ENCODE data around the gene ABCB10. TPM values are rescaled to one million over a fixed set of nuclear protein-coding genes. Genes with fewer than 3 reads are reported as not detected.

ABCB10 gene
- total RNA-seq, 2 experiments from 2014 or later, result 16.4 to 27.2 TPM

GRCh38 chr1:229603371-229604005 lies 45.0 kb upstream of the ABCB10 start:
- no peak overlapping the region for H2AFZ ChIP-seq (ENCODE audit: low read length)
- intact Hi-C loops (cut with micrococcal nuclease; ENCODE audit: unreplicated experiment), result no loop called here
- H3K9me2 ChIP-seq (ENCODE audit: insufficient read depth, low read length), result no peaks in the 10 kb centered on the region
- POLR2A ChIA-PET, result no interaction called here
- H4K20me1 ChIP-seq (ENCODE audit: insufficient read depth, low read length), result no peaks in the 10 kb centered on the region
- no TSS peak for BruUV-seq (replicated peaks)
- no peak overlapping the region for H3K4me2 ChIP-seq (ENCODE audit: low read length)
- H3K9me3 ChIP-seq (ENCODE audit: low read length), result no peaks in the 10 kb centered on the region
- CTCF ChIA-PET (ENCODE audit: unreplicated experiment), result no interaction called here
- no peak overlapping the region for H3K4me3 ChIP-seq (ENCODE audit: low read depth, low read length, poor library complexity, severe bottlenecking)
- peaks cover 92% of the 10 kb centered on the region for H3K36me3 ChIP-seq (ENCODE audit: insufficient read depth, low read length)
- peaks cover 20% of the 10 kb centered on the region; the same call in 1 of the 2 replicates for H3K79me2 ChIP-seq (ENCODE audit: insufficient read depth, low read depth, low read length)
- no peak for DNase-seq (ENCODE audit: low spot score)
- H3K4me1 ChIP-seq (ENCODE audit: insufficient read depth, low read length, poor library complexity, severe bottlenecking), result no peaks in the 10 kb centered on the region
- H3K27ac ChIP-seq (ENCODE audit: low read depth, low read length, poor library complexity, severe bottlenecking), result no peak overlapping the region
- TF ChIP-seq, protein P1, sequence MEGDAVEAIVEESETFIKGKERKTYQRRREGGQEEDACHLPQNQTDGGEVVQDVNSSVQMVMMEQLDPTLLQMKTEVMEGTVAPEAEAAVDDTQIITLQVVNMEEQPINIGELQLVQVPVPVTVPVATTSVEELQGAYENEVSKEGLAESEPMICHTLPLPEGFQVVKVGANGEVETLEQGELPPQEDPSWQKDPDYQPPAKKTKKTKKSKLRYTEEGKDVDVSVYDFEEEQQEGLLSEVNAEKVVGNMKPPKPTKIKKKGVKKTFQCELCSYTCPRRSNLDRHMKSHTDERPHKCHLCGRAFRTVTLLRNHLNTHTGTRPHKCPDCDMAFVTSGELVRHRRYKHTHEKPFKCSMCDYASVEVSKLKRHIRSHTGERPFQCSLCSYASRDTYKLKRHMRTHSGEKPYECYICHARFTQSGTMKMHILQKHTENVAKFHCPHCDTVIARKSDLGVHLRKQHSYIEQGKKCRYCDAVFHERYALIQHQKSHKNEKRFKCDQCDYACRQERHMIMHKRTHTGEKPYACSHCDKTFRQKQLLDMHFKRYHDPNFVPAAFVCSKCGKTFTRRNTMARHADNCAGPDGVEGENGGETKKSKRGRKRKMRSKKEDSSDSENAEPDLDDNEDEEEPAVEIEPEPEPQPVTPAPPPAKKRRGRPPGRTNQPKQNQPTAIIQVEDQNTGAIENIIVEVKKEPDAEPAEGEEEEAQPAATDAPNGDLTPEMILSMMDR (conservative IDR thresholded peaks at IDR 0.05; ENCODE audit: low read length), result no peak
- no peak for TF ChIP-seq EZH2phosphoT487 (IDR thresholded peaks at IDR 0.05; ENCODE audit: borderline replicate concordance, low read depth, low read length)

DNA sequence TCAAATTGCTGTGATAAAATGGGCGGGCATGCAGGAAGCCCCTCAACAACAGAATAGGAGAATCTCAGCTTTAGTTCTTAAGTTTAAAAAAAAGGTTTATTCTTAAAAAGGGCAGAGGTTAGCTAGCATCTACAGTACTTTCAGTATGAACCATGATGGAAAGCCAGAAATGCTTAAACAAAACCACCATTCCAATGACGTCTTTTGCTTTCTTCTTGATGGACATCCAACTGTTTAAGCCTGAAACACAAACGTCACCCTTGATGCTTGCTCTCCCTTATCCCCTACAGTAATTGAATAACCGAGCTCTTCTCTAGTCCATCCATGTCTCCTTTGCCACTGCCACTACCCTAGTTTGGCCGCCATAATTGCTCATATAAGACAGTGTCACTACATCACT lies 41.7 kb upstream of the ABCB10 start:
- no peak for TF ChIP-seq EZH2phosphoT487 (IDR thresholded peaks at IDR 0.05; ENCODE audit: borderline replicate concordance, low read depth, low read length)
- TF ChIP-seq, protein P1 (conservative IDR thresholded peaks at IDR 0.05; ENCODE audit: low read length), result no peak
- H3K9me2 ChIP-seq (ENCODE audit: insufficient read depth, low read length), result no peaks in the 10 kb centered on the region
- no TSS peak for BruUV-seq (replicated peaks)
- H3K4me2 ChIP-seq (ENCODE audit: low read length), result no peak overlapping the region
- intact Hi-C loops (cut with micrococcal nuclease; ENCODE audit: unreplicated experiment), result no loop called here
- H3K4me1 ChIP-seq (ENCODE audit: insufficient read depth, low read length, poor library complexity, severe bottlenecking), result no peaks in the 10 kb centered on the region
- no peak overlapping the region for H2AFZ ChIP-seq (ENCODE audit: low read length)
- H4K20me1 ChIP-seq (ENCODE audit: insufficient read depth, low read length), result no peaks in the 10 kb centered on the region; the same call in 1 of the 2 replicates
- H3K9me3 ChIP-seq (ENCODE audit: low read length), result no peaks in the 10 kb centered on the region
- H3K36me3 ChIP-seq (ENCODE audit: insufficient read depth, low read length), result peaks cover 73% of the 10 kb centered on the region
- peaks cover 23% of the 10 kb centered on the region; the same call in 1 of the 2 replicates for H3K79me2 ChIP-seq (ENCODE audit: insufficient read depth, low read depth, low read length)
- ChIA-PET CTCF (ENCODE audit: unreplicated experiment) (no interaction called here), POLR2A (no interaction called here)
- H3K4me3 ChIP-seq (ENCODE audit: low read depth, low read length, poor library complexity, severe bottlenecking), result no peak overlapping the region
- no peak for DNase-seq (ENCODE audit: low spot score)
- no peak overlapping the region for H3K27ac ChIP-seq (ENCODE audit: low read depth, low read length, poor library complexity, severe bottlenecking)

- Histone ChIP-seq H3K4me3 (ENCODE audit: low read depth, low read length, poor library complexity, severe bottlenecking) (no peak overlapping the region), H4K20me1 (ENCODE audit: insufficient read depth, low read length) (no peaks in the 10 kb centered on the region; the same call in 1 of the 2 replicates), H3K4me2 (ENCODE audit: low read length) (no peak overlapping the region), H3K79me2 (ENCODE audit: insufficient read depth, low read depth, low read length) (peaks cover 23% of the 10 kb centered on the region; the same call in 1 of the 2 replicates), H3K9me3 (ENCODE audit: low read length) (no peaks in the 10 kb centered on the region), H3K9me2 (ENCODE audit: insufficient read depth, low read length) (no peaks in the 10 kb centered on the region), H3K4me1 (ENCODE audit: insufficient read depth, low read length, poor library complexity, severe bottlenecking) (no peaks in the 10 kb centered on the region), H3K27ac (ENCODE audit: low read depth, low read length, poor library complexity, severe bottlenecking) (no peak overlapping the region), H3K36me3 (ENCODE audit: insufficient read depth, low read length) (peaks cover 76% of the 10 kb centered on the region), H2AFZ (ENCODE audit: low read length) (no peak overlapping the region)
- DNase-seq (ENCODE audit: low spot score), result no peak
- TF ChIP-seq EZH2phosphoT487 (IDR thresholded peaks at IDR 0.05; ENCODE audit: borderline replicate concordance, low read depth, low read length), result no peak
- TF ChIP-seq, protein P1 (conservative IDR thresholded peaks at IDR 0.05; ENCODE audit: low read length), result no peak
- ChIA-PET POLR2A (interaction anchor here (0.7 kb wide), 1 partner anchor 29 kb away, joined by 3 read pairs; no protein-coding TSS in a partner anchor), CTCF (ENCODE audit: unreplicated experiment) (no interaction called here)
- intact Hi-C loops (cut with micrococcal nuclease; ENCODE audit: unreplicated experiment), result no loop called here
- TSS peak; percentile 23 for BruUV-seq (replicated peaks)
These were observed 40.9 kb upstream of the ABCB10 start for GRCh38 chr1:229599218-229599954.

All from OCI-LY7 (cell line).